ENCODE results near the gene REXO5.
"Not testable (repeated sequence)": the region's sequence is repeated elsewhere in the genome, so short reads cannot be mapped to it uniquely, and the experiment has no call there.

- TF ChIP-seq POLR2A, CTCF, POLR2AphosphoS5 (IDR thresholded peaks at IDR 0.05): not testable (repeated sequence)
These were observed 58.0 kb downstream of the REXO5 start for GRCh38 chr16:20864376-20864775.

All from breast epithelium (tissue), 3 donors.